ENCODE measurements around the gene SASH1. TPM values are rescaled to one million over a fixed set of nuclear protein-coding genes. Genes with fewer than 3 reads are reported as not detected.

The SASH1 gene
- total RNA-seq, 1 experiment from 2014 or later = 42.0 TPM

DNA sequence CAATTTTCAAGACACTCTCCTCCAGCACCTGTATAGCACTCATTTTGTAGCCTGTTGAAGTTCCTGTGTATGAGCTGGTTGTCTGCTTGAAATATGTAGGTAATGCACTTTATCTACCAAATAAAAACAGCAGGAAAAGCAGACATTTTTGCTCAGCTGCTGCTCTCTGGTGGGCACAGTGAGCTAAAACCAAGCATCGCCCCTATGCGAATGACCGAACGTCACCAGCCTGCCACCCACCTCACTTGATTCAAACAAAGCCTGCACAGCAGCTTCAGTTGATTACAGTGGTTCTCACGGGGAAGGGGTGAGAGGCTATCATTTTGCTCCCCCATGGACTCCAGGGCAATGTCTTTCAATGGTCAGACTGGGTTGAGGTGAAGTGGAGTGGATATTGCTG, 185.7 kb downstream of the SASH1 start:
- Histone ChIP-seq H3K36me3 (ENCODE audit: control insufficient read depth, insufficient read depth, low read length) (no peaks in the 10 kb centered on the region; the same call in 1 of the 2 replicates), H3K9me3 (no peaks in the 10 kb centered on the region), H3K27me3 (replicated peaks; ENCODE audit: control insufficient read depth, insufficient read depth, low read length) (no peaks in the 10 kb centered on the region), H3K4me1 (no peaks in the 10 kb centered on the region), H3K4me3 (ENCODE audit: low read depth, low read length) (no peak overlapping the region)
- H3K27ac Mint-ChIP-seq (ENCODE audit: unreplicated experiment) = no peak overlapping the region
- H3K4me3 Mint-ChIP-seq (ENCODE audit: unreplicated experiment) = no peak overlapping the region
- H3K27me3 Mint-ChIP-seq (ENCODE audit: insufficient read depth, unreplicated experiment) = no peaks in the 10 kb centered on the region
- BruUV-seq (replicated peaks) = no TSS peak
- H3K36me3 Mint-ChIP-seq (ENCODE audit: insufficient read depth, unreplicated experiment) = peaks cover 49% of the 10 kb centered on the region
- no peak for DNase-seq
- TF ChIP-seq, protein P1, sequence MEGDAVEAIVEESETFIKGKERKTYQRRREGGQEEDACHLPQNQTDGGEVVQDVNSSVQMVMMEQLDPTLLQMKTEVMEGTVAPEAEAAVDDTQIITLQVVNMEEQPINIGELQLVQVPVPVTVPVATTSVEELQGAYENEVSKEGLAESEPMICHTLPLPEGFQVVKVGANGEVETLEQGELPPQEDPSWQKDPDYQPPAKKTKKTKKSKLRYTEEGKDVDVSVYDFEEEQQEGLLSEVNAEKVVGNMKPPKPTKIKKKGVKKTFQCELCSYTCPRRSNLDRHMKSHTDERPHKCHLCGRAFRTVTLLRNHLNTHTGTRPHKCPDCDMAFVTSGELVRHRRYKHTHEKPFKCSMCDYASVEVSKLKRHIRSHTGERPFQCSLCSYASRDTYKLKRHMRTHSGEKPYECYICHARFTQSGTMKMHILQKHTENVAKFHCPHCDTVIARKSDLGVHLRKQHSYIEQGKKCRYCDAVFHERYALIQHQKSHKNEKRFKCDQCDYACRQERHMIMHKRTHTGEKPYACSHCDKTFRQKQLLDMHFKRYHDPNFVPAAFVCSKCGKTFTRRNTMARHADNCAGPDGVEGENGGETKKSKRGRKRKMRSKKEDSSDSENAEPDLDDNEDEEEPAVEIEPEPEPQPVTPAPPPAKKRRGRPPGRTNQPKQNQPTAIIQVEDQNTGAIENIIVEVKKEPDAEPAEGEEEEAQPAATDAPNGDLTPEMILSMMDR (IDR thresholded peaks at IDR 0.05; ENCODE audit: insufficient read depth in 1 of 2, low read depth in 1 of 2, low read length in 1 of 2, severe bottlenecking in 1 of 2, unreplicated experiment in 1 of 2) = no peak
- H3K4me1 Mint-ChIP-seq (ENCODE audit: low read depth, unreplicated experiment) = no peaks in the 10 kb centered on the region
- POLR2A ChIA-PET = no interaction called here
- intact Hi-C loops (cut with micrococcal nuclease; ENCODE audit: unreplicated experiment) = no loop called here
- CTCF ChIA-PET = no interaction called here
- no peaks in the 10 kb centered on the region for H3K9me3 Mint-ChIP-seq (ENCODE audit: unreplicated experiment)

DNA sequence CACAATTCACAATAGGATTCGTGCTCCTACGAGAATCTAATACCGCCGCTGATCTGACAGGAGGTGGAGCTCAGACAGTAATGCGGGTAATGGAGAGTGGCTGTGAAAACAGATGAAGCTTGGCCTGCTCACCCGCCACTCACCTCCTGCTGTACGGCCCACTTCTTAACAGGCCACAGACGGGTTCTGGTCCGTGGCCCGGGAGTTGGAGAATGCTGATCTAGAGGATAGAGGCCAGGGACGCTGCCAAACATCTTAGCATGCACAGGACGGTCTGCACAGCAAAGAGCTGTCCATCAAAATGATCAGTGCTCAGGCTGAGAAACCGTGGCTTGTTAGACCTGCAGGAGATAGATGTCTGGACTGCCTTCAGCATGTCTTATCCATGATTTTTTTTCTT, 186.4 kb downstream of the SASH1 start:
- TF ChIP-seq, protein P1 (IDR thresholded peaks at IDR 0.05; ENCODE audit: insufficient read depth in 1 of 2, low read depth in 1 of 2, low read length in 1 of 2, severe bottlenecking in 1 of 2, unreplicated experiment in 1 of 2) = no peak
- CTCF ChIA-PET = no interaction called here
- Histone ChIP-seq H3K27me3 (replicated peaks; ENCODE audit: control insufficient read depth, insufficient read depth, low read length) (no peaks in the 10 kb centered on the region), H3K36me3 (ENCODE audit: control insufficient read depth, insufficient read depth, low read length) (no peaks in the 10 kb centered on the region; the same call in 1 of the 2 replicates), H3K9me3 (no peaks in the 10 kb centered on the region), H3K4me1 (no peaks in the 10 kb centered on the region), H3K4me3 (ENCODE audit: low read depth, low read length) (no peak overlapping the region)
- Mint-ChIP-seq H3K27me3 (ENCODE audit: insufficient read depth, unreplicated experiment) (no peaks in the 10 kb centered on the region), H3K4me1 (ENCODE audit: low read depth, unreplicated experiment) (no peaks in the 10 kb centered on the region), H3K9me3 (ENCODE audit: unreplicated experiment) (no peaks in the 10 kb centered on the region), H3K4me3 (ENCODE audit: unreplicated experiment) (no peak overlapping the region), H3K27ac (ENCODE audit: unreplicated experiment) (no peak overlapping the region), H3K36me3 (ENCODE audit: insufficient read depth, unreplicated experiment) (peaks cover 45% of the 10 kb centered on the region)
- DNase-seq = no peak
- no TSS peak for BruUV-seq (replicated peaks)
- POLR2A ChIA-PET = no interaction called here
- intact Hi-C loops (cut with micrococcal nuclease; ENCODE audit: unreplicated experiment) = no loop called here

DNA sequence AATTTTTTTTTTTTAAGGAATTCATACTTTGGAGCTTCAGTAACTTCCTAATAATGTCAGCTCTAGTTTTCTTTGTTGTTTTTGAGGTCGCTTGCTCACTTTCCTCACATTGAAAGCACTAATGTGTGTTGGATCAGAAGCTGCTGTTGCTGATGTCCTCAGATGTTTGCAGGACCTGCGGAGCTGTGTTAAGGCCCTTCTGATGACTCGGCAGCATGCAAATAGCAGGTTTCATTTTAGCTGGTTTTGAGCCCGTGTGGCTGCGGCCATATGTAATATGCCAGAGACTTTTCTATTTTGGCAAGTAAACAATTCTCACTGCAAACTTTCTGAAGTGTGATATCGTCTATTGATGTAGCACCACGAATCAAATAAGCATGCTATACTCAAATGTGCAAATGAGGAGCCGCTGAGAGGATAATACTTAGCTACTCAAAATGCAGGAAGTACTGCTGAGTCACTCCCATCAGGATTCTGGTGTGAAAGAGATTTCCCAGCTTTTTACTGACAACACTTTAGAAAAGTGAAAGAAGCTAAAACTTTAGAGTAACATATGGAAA, 187.8 kb downstream of the SASH1 start:
- Histone ChIP-seq H3K4me3 (ENCODE audit: low read depth, low read length) (no peak overlapping the region), H3K4me1 (no peaks in the 10 kb centered on the region), H3K9me3 (no peaks in the 10 kb centered on the region), H3K27me3 (replicated peaks; ENCODE audit: control insufficient read depth, insufficient read depth, low read length) (no peaks in the 10 kb centered on the region), H3K36me3 (ENCODE audit: control insufficient read depth, insufficient read depth, low read length) (no peaks in the 10 kb centered on the region; the same call in 1 of the 2 replicates)
- H3K9me3 Mint-ChIP-seq (ENCODE audit: unreplicated experiment) = no peaks in the 10 kb centered on the region
- H3K27ac Mint-ChIP-seq (ENCODE audit: unreplicated experiment) = no peak overlapping the region
- no peaks in the 10 kb centered on the region for H3K4me1 Mint-ChIP-seq (ENCODE audit: low read depth, unreplicated experiment)
- no peak overlapping the region for H3K4me3 Mint-ChIP-seq (ENCODE audit: unreplicated experiment)
- intact Hi-C loops (cut with micrococcal nuclease; ENCODE audit: unreplicated experiment) = no loop called here
- ChIA-PET POLR2A (no interaction called here), CTCF (no interaction called here)
- no peak for DNase-seq
- H3K27me3 Mint-ChIP-seq (ENCODE audit: insufficient read depth, unreplicated experiment) = no peaks in the 10 kb centered on the region
- BruUV-seq (replicated peaks) = no TSS peak
- peaks cover 38% of the 10 kb centered on the region for H3K36me3 Mint-ChIP-seq (ENCODE audit: insufficient read depth, unreplicated experiment)
- TF ChIP-seq, protein P1 (IDR thresholded peaks at IDR 0.05; ENCODE audit: insufficient read depth in 1 of 2, low read depth in 1 of 2, low read length in 1 of 2, severe bottlenecking in 1 of 2, unreplicated experiment in 1 of 2) = no peak
